ENCODE data around the gene GK2.

GRCh38 chr4:79450053-79450452, 42.0 kb upstream of the GK2 start:
- TF ChIP-seq SUZ12 (IDR thresholded peaks at IDR 0.05; ENCODE audit: extremely low read depth, insufficient read depth, insufficient read length), result no peak
- no peak for TF ChIP-seq YY1 (IDR thresholded peaks at IDR 0.05; ENCODE audit: insufficient read depth, insufficient read length)

Data from NT2/D1 (cell line).